SK-N-SH (cell line): ENCODE results near the gene PAQR5. TPM values are rescaled to one million over a fixed set of nuclear protein-coding genes. Genes with fewer than 3 reads are reported as not detected.
"Not testable (repeated sequence)": the region's sequence is repeated elsewhere in the genome, so short reads cannot be mapped to it uniquely, and the experiment has no call there.

Experiments used
- CTCF ChIA-PET: fragments of 300-600, 350-600 bp; formaldehyde crosslinking; extraction: SDS; loops from one replicate; lab custom pipeline; 2021; lab: Yijun Ruan, JAX
- POLR2A ChIA-PET: fragments of 350-600 bp; sonication (Branson Sonifier 250); formaldehyde crosslinking; extraction: SDS; loops from one replicate; lab custom pipeline; 2020; ENCODE audit warnings: antibody characterized with exemption, inconsistent platforms; lab: Yijun Ruan, JAX
- DNase-seq: peaks from one replicate; pipeline ENCODE4 v3.0.0; 2012
- H2AFZ ChIP-seq: fragments of 200-600 bp; sonication (generic); 2 replicates; pipeline ENCODE4 v1.8.1; 2016; ENCODE audit warnings: antibody characterized with exemption, mild to moderate bottlenecking, low read depth
- H3F3A ChIP-seq: fragments of 200-600 bp; sonication (generic); replicated peaks from 2 replicates; pipeline ENCODE3; 2016; ENCODE audit warnings: antibody characterized with exemption, mild to moderate bottlenecking; ENCODE audit not compliant: insufficient read depth
- H3K27ac ChIP-seq, 2 experiments: fragments of 200-500 bp in 1 of 2; fragments of 200-600 bp in 1 of 2; sonication (Bioruptor generic) in 1 of 2; sonication (generic), shearing (Covaris generic) in 1 of 2; 2 replicates each; pipeline versions ENCODE4 v1.5.1 to v1.6.1; 2014 to 2016; ENCODE audit warnings: low read depth in 2 of 2, inconsistent platforms in 1 of 2, low read length in 1 of 2, mild to moderate bottlenecking in 1 of 2, mixed read lengths in 1 of 2
- H3K27me3 ChIP-seq: fragments of 200-600 bp; sonication (generic), shearing (Covaris generic); 2 replicates; pipeline ENCODE4 v1.6.1; 2016; ENCODE audit warnings: mixed run types; ENCODE audit not compliant: insufficient read depth
- H3K36me3 ChIP-seq, 2 experiments: fragments of 200-500 bp in 1 of 2; fragments of 200-600 bp in 1 of 2; sonication (Bioruptor generic) in 1 of 2; sonication (generic) in 1 of 2; replicated peaks in 1 of 2; 2 replicates each; pipeline versions ENCODE3 to v1.5.1; 2014 to 2016; ENCODE audit warnings: low read length in 1 of 2, mild to moderate bottlenecking in 1 of 2; ENCODE audit not compliant: insufficient read depth in 2 of 2, control insufficient read depth in 1 of 2
- H3K4me1 ChIP-seq, 2 experiments: fragments of 200-500 bp in 1 of 2; fragments of 200-600 bp in 1 of 2; sonication (Bioruptor generic) in 1 of 2; sonication (generic), shearing (Covaris generic) in 1 of 2; 2 replicates each; pipeline versions ENCODE4 v1.5.1 to v1.6.1; 2014 to 2016; ENCODE audit warnings: low read depth in 1 of 2, low read length in 1 of 2, mixed run types in 1 of 2; ENCODE audit not compliant: insufficient read depth in 2 of 2, control insufficient read depth in 1 of 2
- H3K4me2 ChIP-seq: fragments of 200-600 bp; sonication (generic), shearing (Covaris generic); 2 replicates; pipeline ENCODE4 v1.6.1; 2017; ENCODE audit warnings: mixed run types
- H3K4me3 ChIP-seq, 2 experiments: fragments of 200-500 bp in 1 of 2; fragments of 200-600 bp in 1 of 2; sonication (Bioruptor generic) in 1 of 2; sonication (generic), shearing (Covaris generic) in 1 of 2; 2 replicates each; pipeline versions ENCODE4 v1.5.1 to v1.8.1; 2014 to 2016; ENCODE audit warnings: low read depth in 2 of 2, inconsistent platforms in 1 of 2, low read length in 1 of 2, mild to moderate bottlenecking in 1 of 2, mixed read lengths in 1 of 2, moderate library complexity in 1 of 2
- H3K79me2 ChIP-seq: fragments of 200-600 bp; sonication (generic); 2 replicates; pipeline ENCODE4 v1.8.1; 2017; ENCODE audit warnings: mild to moderate bottlenecking; ENCODE audit not compliant: insufficient read depth
- H3K9ac ChIP-seq: fragments of 200-600 bp; sonication (generic); 2 replicates; pipeline ENCODE4 v1.6.1; 2017; ENCODE audit warnings: mixed run types
- H3K9me2 ChIP-seq: fragments of 200-600 bp; sonication (generic); 2 replicates; pipeline ENCODE4 v1.6.1; 2017; ENCODE audit warnings: mixed run types
- H3K9me3 ChIP-seq: fragments of 200-600 bp; sonication (generic); 2 replicates; pipeline ENCODE4 v1.6.1; 2017; ENCODE audit warnings: mixed run types, mild to moderate bottlenecking, moderate library complexity
- H4K20me1 ChIP-seq: fragments of 200-600 bp; sonication (generic); 2 replicates; pipeline ENCODE4 v1.6.1; 2017; ENCODE audit warnings: mild to moderate bottlenecking, mixed run types; ENCODE audit not compliant: insufficient read depth
- EP300 ChIP-seq, 2 experiments: IDR thresholded peaks; 2 replicates each; pipeline versions ENCODE4 v1.4.0 to v1.6.1; 2012; ENCODE audit warnings: borderline replicate concordance in 1 of 2, low read depth in 1 of 2, low read length in 1 of 2
- EZH2phosphoT487 ChIP-seq: fragments of 200-600 bp; sonication (generic); IDR thresholded peaks from 2 replicates; pipeline ENCODE4 v1.6.1; 2017; ENCODE audit warnings: low read depth, mixed run types, mild to moderate bottlenecking, antibody characterized with exemption, moderate library complexity, borderline replicate concordance
- FOXJ3 ChIP-seq: sonication (generic); formaldehyde crosslinking; IDR thresholded peaks from 2 replicates; pipeline ENCODE4 v1.5.1; 2020; ENCODE audit warnings: mild to moderate bottlenecking, missing genetic modification reagents
- GATA2 ChIP-seq: sonication (generic); formaldehyde crosslinking; IDR thresholded peaks from 2 replicates; pipeline ENCODE4 v1.5.0; 2020; ENCODE audit warnings: mild to moderate bottlenecking, missing genetic modification reagents
- MEF2A ChIP-seq: IDR thresholded peaks from 2 replicates; pipeline ENCODE4 v1.4.0; 2012; ENCODE audit warnings: low read depth, borderline replicate concordance
- NFIC ChIP-seq: IDR thresholded peaks from 2 replicates; pipeline ENCODE4 v1.4.0; 2012; ENCODE audit warnings: borderline replicate concordance
- SIN3A ChIP-seq: IDR thresholded peaks from 2 replicates; pipeline ENCODE4 v1.6.1; 2012; ENCODE audit warnings: low read depth, mild to moderate bottlenecking, low read length, moderate library complexity, borderline replicate concordance
- SMC3 ChIP-seq: IDR thresholded peaks from 2 replicates; pipeline ENCODE4 v1.6.1; 2012; ENCODE audit warnings: low read depth, low read length, improper control_type of control experiment
- TCF12 ChIP-seq: IDR thresholded peaks from 2 replicates; pipeline ENCODE4 v1.4.0; 2012
- YY1 ChIP-seq: IDR thresholded peaks from 2 replicates; pipeline ENCODE4 v1.4.0; 2012; ENCODE audit warnings: low read depth, mild to moderate bottlenecking
- WGBS: methylation state at CpG from one replicate; pipeline ENCODE4 v1.1.6; 2017; ENCODE audit warnings: low lambda C conversion rate; 5-methylcytosine and 5-hydroxymethylcytosine counted together
- polyA plus RNA-seq, 3 experiments: library from polyadenylated mRNA; depleted of rRNA; stranded (reverse); fragments of >200 nt; gene quantifications; 2 replicates each; pipeline ENCODE4 v1.2.3, GENCODE V29; 2012
- TF ChIP-seq, protein P1 (sequence below): fragments of 150-350 bp; IDR thresholded peaks from 2 replicates; pipeline ENCODE4 v1.6.1; 2016; ENCODE audit warnings: mild to moderate bottlenecking, low read depth, low read length
- TF ChIP-seq, protein P2 (sequence below): fragments of 150-350 bp; IDR thresholded peaks from 2 replicates; pipeline ENCODE4 v1.6.1; 2017; ENCODE audit warnings: antibody characterized with exemption, low read length, low read depth, borderline replicate concordance

The PAQR5 gene
- polyA plus RNA-seq, 1 of the 3 experiments (the other 2 are of a cell fraction): 3.9 TPM

DNA sequence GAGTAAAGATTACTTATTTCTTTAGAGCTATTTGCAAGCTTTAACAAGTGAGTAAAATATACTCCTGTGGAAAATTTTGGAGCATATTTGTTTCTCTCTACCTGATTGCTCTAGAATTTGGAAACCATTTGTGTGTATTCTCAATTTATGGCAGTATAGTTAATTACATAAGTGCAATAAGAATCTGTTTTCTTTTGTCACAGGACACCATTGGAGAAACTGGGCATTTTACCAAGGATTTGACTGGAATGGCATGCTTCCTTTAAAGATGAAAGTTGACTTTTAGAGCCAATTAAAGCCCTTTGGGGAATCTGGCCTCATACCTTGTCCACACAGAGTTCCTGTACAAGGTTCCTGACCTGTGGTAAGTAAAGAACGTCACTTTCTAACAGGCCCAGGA lies 38.4 kb downstream of the PAQR5 start (continued):
- TF ChIP-seq, protein P1, sequence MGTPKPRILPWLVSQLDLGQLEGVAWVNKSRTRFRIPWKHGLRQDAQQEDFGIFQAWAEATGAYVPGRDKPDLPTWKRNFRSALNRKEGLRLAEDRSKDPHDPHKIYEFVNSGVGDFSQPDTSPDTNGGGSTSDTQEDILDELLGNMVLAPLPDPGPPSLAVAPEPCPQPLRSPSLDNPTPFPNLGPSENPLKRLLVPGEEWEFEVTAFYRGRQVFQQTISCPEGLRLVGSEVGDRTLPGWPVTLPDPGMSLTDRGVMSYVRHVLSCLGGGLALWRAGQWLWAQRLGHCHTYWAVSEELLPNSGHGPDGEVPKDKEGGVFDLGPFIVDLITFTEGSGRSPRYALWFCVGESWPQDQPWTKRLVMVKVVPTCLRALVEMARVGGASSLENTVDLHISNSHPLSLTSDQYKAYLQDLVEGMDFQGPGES: no peak
- TF ChIP-seq EP300 (IDR thresholded peaks at IDR 0.05; ENCODE audit: borderline replicate concordance in 1 of 2, low read depth in 1 of 2, low read length in 1 of 2) (no peak), YY1 (no peak), GATA2 (CRISPR knock-in tag) (no peak), TCF12 (no peak), SIN3A (no peak)
- TF ChIP-seq, protein P2, sequence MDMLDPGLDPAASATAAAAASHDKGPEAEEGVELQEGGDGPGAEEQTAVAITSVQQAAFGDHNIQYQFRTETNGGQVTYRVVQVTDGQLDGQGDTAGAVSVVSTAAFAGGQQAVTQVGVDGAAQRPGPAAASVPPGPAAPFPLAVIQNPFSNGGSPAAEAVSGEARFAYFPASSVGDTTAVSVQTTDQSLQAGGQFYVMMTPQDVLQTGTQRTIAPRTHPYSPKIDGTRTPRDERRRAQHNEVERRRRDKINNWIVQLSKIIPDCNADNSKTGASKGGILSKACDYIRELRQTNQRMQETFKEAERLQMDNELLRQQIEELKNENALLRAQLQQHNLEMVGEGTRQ: no peak
- TF ChIP-seq, all 33 proteins: peak for 0

- Histone ChIP-seq H3K27ac (no peak overlapping the region), H4K20me1 (no peaks in the 10 kb centered on the region), H3K27me3 (no peaks in the 10 kb centered on the region), H3F3A (no peaks in the 10 kb centered on the region), H3K9me3 (peaks cover 4% of the 10 kb centered on the region; the same call in 1 of the 2 replicates), H3K36me3 (no peaks in the 10 kb centered on the region), H3K4me2 (no peak overlapping the region), H3K79me2 (no peaks in the 10 kb centered on the region), H2AFZ (no peak overlapping the region), H3K4me3 (no peak overlapping the region), H3K4me1 (peaks cover 0 to 6% of the 10 kb centered on the region in 2 experiments; a peak in 1 of 4 replicates), H3K9me2 (no peaks in the 10 kb centered on the region), H3K9ac (no peak overlapping the region)
- POLR2A ChIA-PET: no interaction called here
- TF ChIP-seq MEF2A: no peak
- no peak for TF ChIP-seq GATA2 (CRISPR knock-in tag)
- TF ChIP-seq SMC3: no peak
- TF ChIP-seq NFIC: no peak
- TF ChIP-seq FOXJ3 (CRISPR knock-in tag): no peak
- TF ChIP-seq EZH2phosphoT487: no peak
- CTCF ChIA-PET: no interaction called here
- DNase-seq: no peak
- WGBS: 82% methylated on average over 8 of the region's 8 CpGs
Observed at GRCh38 chr15:69338535-69339213, 40.0 kb downstream of the PAQR5 start.

- H2AFZ ChIP-seq, H3K4me3 ChIP-seq, H3K36me3 ChIP-seq, H4K20me1 ChIP-seq, DNase-seq, H3K4me2 ChIP-seq, H3F3A ChIP-seq, CTCF ChIA-PET, POLR2A ChIA-PET, H3K79me2 ChIP-seq, H3K27me3 ChIP-seq, H3K9me3 ChIP-seq, H3K9ac ChIP-seq, H3K27ac ChIP-seq, H3K9me2 ChIP-seq, H3K4me1 ChIP-seq: not testable (repeated sequence)
- WGBS: 94% methylated on average over 6 of the region's 6 CpGs
Observed at GRCh38 chr15:69339214-69339543, 40.5 kb downstream of the PAQR5 start.
